Astrocyte (in vitro differentiated cells and primary cell): ENCODE data around the gene ACOT12.

Source experiments
- EZH2 ChIP-seq: IDR thresholded peaks from 2 replicates; pipeline ENCODE4 v1.6.1; 2012; ENCODE audit warnings: mild to moderate bottlenecking, low read length, inconsistent platforms; ENCODE audit not compliant: insufficient read depth
- TF ChIP-seq, protein P1 (sequence below): IDR thresholded peaks from 2 replicates; pipeline ENCODE4 v1.5.1; 2011; ENCODE audit warnings: low read depth, mild to moderate bottlenecking, inconsistent platforms, low read length, moderate library complexity; ENCODE audit not compliant: insufficient read depth

GRCh38 chr5:81302596-81302995 lies 91.3 kb downstream of the ACOT12 start:
- TF ChIP-seq, protein P1, sequence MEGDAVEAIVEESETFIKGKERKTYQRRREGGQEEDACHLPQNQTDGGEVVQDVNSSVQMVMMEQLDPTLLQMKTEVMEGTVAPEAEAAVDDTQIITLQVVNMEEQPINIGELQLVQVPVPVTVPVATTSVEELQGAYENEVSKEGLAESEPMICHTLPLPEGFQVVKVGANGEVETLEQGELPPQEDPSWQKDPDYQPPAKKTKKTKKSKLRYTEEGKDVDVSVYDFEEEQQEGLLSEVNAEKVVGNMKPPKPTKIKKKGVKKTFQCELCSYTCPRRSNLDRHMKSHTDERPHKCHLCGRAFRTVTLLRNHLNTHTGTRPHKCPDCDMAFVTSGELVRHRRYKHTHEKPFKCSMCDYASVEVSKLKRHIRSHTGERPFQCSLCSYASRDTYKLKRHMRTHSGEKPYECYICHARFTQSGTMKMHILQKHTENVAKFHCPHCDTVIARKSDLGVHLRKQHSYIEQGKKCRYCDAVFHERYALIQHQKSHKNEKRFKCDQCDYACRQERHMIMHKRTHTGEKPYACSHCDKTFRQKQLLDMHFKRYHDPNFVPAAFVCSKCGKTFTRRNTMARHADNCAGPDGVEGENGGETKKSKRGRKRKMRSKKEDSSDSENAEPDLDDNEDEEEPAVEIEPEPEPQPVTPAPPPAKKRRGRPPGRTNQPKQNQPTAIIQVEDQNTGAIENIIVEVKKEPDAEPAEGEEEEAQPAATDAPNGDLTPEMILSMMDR: no peak
- no peak for TF ChIP-seq EZH2
